Raji (cell line): Measurements from ENCODE around the gene NME7.

Experiments
- POLR2A ChIP-seq: IDR thresholded peaks from 2 replicates; pipeline ENCODE4 v1.6.1; 2011; ENCODE audit warnings: low read depth, low read length, control low read depth; ENCODE audit not compliant: insufficient read depth

Gene NME7

DNA sequence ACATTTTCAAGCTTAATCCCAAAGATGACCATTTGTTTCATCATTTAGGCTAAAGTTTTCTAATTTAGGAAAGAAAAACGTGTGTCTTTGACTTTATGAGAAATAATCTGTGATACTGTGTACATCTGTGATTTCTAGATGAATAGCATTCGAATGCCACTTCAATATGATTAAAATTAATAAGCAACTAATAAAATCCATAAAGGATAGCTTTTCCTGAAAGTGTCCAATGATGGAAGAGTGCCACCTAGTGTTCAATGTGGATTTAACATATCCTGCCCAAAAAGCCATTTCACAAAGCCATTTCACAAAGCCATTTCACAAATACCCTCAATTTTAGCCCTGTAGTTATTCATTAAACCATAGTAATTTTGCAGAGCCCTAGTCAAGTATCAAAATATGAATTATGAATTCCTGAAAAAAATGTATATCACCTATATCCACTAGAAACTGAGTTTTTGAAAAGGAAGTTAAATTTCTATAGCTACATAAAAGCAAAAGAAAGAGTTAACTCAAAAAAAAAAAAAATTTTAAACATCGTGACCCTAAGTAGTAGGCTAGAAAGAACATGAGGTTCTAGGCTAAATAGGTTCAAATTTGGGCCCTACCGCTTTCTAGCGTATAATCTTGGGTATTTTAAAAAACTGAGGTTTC is 19.1 kb downstream of the NME7 start:
- no peak for TF ChIP-seq POLR2A

DNA sequence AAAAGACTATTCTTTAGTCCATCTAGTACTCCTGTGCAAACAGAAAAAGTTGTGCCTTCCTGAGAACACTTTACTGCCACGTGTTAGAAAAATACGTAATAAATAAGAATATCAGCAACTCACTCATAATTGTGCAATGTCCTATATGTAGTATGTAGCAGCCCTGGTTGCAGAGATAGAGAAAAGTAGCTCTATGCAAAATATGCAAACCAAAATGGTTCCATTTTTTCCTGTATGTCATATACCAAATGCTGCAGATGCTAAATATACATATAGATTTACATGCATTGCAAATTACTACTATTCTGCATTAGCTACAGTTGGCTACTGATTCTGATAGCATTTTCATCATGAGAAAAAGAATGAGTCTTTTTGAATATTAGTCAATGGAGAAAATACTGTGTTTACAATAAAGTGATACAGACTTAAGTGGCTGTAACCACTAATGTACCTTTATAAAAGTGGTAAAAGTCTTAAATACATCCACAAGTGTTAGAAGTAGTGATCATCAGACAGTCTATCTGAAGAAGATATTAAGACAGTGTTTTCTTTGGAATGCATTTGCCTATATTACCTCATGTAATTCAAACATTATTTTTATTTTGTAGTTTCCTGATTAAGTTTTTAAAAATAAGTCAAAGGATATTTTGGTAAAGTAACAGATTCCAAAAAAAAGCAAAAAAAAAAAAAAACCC is 19.8 kb downstream of the NME7 start:
- no peak for TF ChIP-seq POLR2A

GRCh38 chr1:169346036-169346589 is 21.5 kb downstream of the NME7 start:
- no peak for TF ChIP-seq POLR2A

GRCh38 chr1:169345511-169345910 is 22.1 kb downstream of the NME7 start:
- TF ChIP-seq POLR2A = no peak

- no peak for TF ChIP-seq POLR2A
Observed at GRCh38 chr1:169340882-169341281, 26.7 kb downstream of the NME7 start.

DNA sequence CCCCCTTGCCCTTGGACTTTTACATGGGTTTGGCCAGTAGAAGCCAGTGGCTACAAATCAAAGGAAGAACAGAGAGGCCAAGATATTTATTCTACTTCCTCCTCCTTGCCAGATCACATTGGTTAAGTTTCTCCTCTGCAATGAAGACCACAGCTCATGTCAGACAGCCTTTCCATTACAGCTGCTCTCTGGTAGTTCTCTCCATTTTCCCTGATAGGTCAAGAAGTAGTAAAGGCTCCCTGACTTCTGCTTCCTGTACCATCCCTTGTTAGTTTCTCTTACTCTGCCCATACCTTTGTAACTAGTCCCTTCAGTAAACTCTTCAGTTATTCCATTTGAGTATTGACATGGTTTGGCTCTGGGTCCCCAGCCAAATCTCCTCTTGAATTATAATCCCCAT is 27.8 kb downstream of the NME7 start:
- no peak for TF ChIP-seq POLR2A

- TF ChIP-seq POLR2A = no peak
Observed at GRCh38 chr1:169338617-169339016, 29.0 kb downstream of the NME7 start.

DNA sequence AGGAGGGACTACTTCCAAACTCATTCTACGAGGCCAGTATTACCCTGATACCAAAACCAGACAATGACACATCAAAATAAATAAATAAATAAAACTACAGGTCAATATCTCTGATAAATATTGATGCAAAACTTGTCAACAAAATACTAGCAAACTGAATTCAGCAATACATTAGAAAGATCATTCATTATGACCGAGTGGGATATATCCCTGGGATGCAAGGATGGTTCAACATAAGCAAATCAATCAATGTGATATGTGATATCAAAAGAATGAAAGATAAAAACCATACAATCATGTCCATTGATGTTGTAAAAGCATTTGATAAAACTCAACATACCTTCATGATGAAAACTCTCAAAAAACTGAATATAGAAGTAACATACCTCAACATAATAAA is 36.7 kb downstream of the NME7 start:
- no peak for TF ChIP-seq POLR2A

DNA sequence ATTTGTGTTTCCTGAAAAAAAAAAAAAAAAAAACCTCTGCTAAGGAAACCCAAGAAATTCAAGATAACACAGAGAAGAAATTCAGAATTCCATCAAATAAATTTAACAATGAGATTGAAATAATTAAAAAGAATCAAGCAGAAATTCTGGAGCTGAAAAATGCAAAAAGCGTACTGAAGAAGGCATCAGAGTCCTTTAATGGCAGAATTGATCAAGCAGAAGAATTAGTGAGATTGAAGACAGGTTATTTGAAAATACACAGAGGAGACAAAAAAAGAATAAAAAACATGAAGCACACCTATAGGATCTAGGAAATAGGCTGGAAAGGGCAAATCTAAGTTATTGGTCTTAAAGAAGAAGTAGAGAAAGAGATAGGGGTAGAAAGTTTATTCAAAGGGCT is 38.2 kb downstream of the NME7 start:
- TF ChIP-seq POLR2A = no peak

GRCh38 chr1:169327875-169328274 is 39.7 kb downstream of the NME7 start:
- no peak for TF ChIP-seq POLR2A

- TF ChIP-seq POLR2A = no peak
Observed at GRCh38 chr1:169326956-169327268, 40.7 kb downstream of the NME7 start.

- no peak for TF ChIP-seq POLR2A
Observed at GRCh38 chr1:169326261-169326955, 41.2 kb downstream of the NME7 start.

- TF ChIP-seq POLR2A = no peak
Observed at GRCh38 chr1:169325117-169325516, 42.5 kb downstream of the NME7 start.

DNA sequence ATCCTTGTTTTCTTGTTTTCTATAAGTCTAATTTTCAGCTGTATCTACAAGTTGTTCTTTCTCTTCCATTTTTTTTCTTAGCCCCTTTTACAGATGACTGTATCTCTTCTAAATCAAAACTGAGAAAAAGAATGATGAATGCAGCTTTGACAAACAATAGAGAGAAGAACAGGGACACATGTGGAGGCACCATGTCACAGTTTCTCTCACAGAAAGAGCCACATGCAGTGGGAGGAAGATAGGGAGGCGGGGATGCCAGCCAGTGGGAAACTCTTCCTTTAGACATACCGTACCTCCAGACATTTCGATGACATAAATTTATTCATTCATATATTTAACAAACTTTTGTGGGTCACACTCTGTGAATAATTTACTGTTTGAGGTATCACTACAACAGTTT is 45.5 kb downstream of the NME7 start:
- TF ChIP-seq POLR2A = no peak

- no peak for TF ChIP-seq POLR2A
Observed at GRCh38 chr1:169321539-169321938, 46.1 kb downstream of the NME7 start.
